Superior temporal gyrus (tissue), 1 donor: ENCODE measurements around the gene TRIM71.
A peak's percentile ranks its signal among the peaks of the same experiment; 100 is the strongest.
"Not testable (repeated sequence)": the region's sequence is repeated elsewhere in the genome, so short reads cannot be mapped to it uniquely, and the experiment has no call there.

ENCODE experiments used
- DNase-seq: peaks from one replicate; pipeline ENCODE4 v3.0.0-alpha.2; 2016; ENCODE audit errors: extremely low spot score

Gene TRIM71

DNA sequence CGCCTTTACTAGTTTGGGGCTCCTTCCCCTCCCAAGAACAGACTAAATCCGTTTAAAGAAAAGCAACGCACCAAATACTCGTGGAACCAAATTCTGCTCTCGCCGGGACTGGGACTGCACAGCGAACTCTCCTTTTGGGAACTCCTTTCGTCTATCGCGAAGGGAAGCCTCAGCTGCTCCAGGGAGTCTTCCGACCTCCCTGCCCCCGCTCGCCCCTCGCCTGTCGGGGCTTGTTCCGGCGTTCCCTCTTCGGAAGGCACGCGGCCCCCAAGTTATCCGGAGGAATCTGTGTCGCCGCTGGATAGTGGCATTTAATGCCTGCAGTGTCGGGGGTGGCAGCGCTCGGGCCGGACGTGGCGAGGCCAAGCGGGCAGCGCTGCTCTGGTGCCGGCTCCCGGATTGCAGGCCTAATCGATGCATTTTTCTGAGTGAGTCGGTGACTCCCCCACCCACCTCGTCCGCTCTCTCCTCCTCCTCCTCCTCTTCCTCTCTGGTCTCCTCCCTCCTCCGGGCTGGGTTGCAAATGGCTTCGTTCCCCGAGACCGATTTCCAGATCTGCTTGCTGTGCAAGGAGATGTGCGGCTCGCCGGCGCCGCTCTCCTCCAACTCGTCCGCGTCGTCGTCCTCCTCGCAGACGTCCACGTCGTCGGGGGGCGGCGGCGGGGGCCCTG lies at the start of gene TRIM71:
Gene TRIM71 (plus strand): TSS at position 440 of the 671 bp plus-strand sequence. CDS start 84 bp downstream, at position 524.
- no peak for DNase-seq

DNA sequence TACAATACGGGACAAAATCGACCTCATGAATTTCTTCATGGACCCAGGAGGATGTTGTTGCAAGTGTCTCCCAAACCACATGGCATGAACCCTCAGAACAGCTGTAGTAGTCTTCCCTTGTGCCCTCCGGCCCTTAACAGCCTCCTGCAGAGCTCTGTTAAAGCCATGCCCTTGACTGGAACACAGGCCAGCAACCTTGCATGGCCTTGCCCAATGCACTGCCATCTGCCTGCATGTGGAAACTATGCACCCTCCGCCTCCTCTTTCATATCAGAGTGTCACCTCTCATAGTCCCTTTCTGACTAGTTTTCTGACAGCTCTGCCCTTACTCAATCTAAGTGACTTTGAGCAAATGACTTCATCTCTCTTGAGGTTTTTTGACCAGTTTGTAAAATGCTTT lies 39.4 kb upstream of the TRIM71 start:
- DNase-seq, result no peak

DNA sequence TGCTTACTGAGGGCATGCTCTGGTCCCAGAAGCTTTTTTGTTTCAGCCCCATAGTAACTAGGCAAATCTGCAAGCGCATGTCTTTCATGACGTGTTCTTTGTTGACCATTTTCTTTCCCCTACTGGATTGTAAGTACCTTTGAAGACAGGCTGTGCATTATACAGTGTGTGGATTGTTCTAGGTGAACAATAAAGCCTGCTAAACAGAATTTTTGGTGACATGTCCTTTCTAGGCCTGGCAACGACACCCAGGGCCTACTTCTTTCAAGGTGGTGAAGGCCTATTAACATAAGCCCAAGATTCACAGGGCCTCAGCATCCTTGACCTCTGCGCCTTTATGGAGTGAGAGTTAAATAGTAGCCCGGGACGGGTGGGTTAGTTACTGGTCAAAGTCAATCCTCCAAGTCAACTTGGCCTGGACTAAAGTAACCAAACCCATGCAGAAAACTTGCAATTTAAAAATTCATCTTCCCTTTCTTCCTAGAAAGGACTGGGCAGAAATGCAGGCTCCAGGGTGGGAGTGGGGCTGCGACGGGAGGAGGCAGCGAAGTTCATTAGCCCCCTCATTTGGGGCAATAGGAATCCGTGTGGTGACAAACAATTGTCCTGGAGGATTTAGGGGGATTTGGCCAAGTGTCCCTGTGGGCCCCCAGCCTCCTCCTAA lies 37.6 kb upstream of the TRIM71 start:
- no peak for DNase-seq

DNA sequence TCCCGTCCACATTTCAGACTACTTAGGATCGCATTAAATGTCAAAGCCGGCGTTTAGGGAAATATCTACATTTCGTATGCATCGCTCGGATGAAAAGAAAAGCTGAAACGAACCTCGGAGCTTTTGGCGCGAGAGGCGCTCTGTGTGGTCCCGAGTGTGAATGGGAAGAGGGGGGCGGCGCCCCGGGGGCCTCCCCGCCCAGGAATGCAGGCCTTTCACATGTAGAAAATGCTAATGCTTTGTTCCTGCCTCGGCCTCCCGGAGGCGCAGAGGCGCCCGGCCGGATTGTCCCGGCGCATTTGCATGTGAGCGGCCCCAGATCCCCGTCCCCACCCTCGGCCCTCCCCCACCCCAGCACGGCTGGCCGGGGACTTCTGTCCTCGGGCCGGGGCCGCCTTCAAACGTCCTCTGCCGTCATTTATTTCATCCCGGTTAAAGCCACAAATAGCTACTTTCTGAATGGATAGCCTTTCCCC lies 37.0 kb upstream of the TRIM71 start:
- no peak for DNase-seq

DNA sequence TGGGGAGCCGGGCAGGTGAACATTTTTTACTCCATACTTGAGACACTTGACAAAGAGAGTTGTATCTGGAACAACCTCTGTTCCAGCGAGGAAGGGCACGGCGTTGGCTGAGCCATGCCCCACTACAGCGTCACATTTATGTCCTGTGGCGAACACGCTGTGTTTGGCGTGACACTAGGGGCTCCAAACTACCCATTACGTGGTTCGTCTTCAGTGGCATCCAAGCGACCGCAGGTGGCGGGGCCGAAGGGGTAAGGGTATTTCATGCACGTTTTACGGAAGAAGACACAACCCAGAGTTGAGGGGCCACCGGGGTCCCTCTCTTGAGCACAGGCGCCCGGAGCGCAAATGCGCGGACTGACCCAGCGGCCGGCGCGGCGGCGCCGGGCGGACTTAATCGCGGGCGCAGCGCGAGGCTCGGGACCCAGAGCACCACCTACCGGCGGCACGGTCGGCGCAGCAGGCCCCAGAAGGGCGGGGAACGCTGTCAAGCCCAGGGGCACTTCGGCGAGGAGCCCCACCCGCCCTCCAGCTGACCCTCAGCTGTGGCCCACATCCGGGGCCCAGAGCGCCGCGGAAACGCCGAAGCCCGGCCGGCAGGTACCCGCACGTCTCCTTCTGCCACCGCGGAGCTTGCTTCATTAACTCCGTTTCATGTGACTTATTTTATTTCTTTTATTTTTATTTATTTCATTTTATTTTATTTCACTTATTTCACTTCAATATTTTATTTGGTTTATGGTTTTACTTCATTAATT lies 36.4 kb upstream of the TRIM71 start:
- DNase-seq, result peak; percentile 74

DNA sequence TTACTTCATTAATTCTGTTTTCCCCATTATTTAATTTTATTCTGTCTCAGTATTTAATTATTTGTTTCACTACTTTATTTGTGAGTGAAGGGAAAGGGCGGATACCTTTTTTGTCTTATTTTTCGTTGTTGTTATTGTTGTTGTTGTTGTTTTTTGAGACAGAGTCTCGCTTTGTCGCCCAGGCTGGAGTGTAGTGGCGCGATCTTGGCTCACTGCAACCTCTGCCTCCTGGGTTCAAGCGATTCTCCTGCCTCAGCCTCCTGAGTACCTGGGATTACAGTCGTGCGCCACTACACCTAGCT lies 35.9 kb upstream of the TRIM71 start:
- not testable (repeated sequence) for DNase-seq

DNA sequence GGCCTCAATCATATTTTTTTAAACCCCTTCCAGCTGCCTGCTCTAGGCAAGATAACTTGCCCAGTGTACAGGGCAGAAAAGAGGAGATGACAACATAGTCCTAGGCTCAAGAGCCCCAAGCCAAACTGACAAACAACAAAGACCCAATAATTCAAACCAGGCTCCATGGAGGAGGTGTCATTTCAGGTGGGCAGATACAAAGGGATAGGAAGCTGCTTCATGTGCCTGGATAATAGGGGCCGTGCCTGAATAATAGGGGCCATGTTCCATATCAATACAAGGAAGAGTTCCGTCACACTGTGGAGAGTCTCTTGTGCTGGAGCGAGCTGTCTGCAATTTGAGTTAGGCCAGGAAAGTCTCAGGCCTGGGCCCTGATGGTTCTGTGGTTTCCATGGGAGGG lies 35.4 kb upstream of the TRIM71 start:
- no peak for DNase-seq

DNA sequence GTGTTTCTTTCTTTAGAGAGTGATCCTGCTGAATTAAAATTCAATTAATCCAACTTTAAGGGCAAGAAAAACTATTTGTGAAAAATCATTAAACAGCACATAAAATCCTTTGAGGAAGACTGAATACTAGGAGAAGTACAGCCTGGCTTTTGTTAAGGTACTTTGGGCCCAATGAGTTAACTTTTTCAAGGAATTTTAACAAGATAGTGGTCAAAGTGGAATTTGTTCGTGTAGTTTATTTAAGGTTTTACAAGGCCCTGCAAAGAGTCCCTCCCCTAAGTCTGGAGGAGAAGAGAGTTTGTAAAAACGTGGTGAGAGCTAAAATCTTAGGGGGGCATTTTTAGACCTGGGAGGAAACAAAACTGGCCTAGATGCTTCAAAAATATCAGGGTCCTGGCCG lies 26.0 kb upstream of the TRIM71 start:
- no peak for DNase-seq

DNA sequence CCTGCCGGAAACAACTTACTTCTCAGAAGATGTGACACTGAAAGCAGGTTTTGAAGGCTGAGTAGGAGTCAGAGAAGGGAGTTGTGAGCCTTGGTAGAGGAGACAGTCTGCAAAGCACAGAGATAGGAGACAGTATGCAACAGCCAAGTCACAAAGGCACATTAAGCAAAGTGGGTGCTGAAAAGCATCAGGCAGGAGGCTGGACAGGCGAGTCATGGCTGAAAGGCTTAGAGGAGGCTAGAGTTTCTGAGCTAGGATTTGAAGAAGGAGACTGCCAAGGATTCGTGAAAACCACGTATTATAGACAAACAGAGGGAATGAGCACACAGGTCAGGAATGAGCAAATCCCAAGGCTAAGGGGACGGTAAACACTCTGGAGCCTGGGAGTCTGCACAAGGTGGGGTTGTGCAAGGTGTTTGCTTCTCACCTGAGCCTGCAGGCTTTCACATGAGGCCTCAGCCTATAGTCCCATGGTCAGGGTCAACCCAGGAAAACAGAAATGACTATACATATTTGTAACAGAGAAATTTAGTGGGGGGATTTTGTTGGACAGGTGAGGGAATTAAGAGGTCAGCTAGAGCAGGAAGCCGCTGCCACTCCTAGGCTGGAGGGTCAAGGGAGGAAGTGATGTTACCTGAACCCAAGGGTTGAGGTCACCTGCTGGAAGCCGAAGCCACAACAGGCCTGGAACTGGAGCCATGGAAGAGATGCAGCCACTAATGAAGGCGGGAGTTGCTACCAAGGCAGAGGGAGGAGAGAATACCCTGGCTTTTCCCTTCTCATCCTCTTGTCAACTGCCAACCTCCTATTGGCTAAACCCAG lies 23.1 kb upstream of the TRIM71 start:
- no peak for DNase-seq

DNA sequence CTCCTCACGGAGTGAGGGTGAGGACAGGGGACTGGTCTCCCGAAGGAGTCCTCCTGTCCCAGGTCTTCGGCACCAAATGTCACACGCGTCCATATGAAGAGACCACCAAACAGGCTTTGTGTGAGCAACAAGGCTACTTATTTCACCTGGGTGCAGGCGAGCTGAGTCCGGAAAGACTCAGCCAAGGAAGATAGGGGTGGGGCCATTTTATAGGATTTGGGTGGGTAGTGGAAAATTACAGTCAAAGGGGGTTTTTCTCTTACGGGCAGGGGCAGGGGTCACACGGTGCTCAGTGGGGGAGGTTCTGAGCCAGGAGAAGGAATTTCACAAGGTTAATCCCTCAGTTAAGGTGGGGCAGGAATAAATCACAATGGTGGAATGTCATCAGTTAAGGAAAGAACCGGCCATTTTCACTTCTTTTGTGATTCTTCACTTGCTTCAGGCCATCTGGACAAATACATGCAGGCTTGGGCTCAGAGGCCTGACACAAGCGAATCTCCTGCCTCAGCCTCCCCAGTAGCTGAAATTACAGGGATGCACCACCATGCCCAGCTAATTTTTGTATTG lies 21.3 kb upstream of the TRIM71 start:
- DNase-seq, result not testable (repeated sequence)

DNA sequence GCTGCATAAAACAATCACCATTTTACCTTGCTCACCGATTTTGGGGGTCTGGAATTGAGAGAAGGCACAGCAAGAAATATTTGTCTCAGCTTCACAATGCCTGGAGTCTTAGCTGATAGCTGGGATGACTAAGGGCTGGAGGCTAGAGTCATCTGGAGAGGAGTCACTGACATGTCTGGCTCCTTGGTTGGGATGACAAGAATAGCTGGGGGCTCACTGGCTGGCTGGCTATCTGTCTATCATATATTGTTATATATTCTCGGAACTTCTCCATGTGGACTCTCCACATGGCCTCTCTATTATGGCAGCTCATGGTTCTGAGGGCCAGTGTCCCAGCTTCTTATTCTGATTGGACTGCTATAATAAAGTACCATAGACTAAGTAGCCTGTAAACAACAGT lies 20.0 kb upstream of the TRIM71 start:
- no peak for DNase-seq

DNA sequence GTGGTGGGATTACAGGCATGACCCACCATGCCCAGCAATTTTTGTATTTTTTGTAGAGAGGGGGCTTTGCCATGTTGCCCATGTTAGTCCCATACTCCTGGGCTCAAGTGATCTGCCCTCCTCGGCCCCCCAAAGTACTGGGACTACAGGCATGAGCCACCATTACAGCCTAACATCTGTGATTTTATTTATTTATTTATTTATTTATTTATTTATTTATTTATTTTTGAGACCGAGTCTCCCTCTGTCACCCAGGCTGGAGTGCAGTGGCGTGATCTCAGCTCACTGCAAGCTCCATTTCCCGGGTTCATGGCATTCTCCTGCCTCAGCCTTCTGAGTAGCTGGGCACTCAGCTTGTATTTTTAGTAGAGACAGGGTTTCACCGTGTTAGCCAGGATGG lies 16.4 kb upstream of the TRIM71 start:
- DNase-seq, result not testable (repeated sequence)

DNA sequence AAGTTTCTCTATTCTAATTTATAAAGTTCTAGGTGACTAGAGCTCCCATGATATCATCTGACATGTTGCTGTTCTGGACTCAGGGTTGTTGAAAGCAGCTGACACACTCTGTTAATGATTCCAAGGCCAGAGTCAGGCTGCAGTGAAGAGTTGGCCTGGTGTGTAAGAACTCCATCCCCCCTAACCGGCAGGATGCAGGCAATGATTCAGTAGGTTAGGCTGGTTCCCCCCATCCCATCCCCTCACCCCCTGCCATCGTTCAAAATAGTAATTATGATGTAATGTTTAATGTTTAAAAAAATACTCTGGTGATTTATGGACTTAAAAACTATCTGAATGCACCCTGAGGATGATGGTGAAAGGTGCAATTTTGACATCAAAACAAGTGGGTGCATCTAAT lies 4.6 kb upstream of the TRIM71 start:
- DNase-seq, result no peak

DNA sequence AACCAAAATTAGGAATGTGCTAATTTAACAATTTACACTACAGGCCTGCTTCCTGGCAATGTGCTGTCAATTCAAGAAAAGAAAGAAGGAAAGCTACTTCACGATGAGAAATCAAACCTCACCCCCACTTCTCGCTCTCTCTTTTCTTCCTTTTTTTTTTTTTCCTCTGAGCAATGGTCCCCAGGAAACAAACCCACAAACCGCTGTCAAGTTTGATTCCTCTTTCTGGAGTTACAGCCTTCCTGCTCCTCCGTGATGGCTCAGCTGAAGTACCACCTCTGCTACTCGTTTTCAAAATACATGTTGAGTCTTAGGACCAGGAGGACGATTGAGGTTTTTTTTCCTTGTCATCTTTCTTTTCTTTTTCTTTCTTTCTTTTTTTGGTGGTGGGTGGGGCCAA lies 3.4 kb upstream of the TRIM71 start:
- DNase-seq, result no peak

DNA sequence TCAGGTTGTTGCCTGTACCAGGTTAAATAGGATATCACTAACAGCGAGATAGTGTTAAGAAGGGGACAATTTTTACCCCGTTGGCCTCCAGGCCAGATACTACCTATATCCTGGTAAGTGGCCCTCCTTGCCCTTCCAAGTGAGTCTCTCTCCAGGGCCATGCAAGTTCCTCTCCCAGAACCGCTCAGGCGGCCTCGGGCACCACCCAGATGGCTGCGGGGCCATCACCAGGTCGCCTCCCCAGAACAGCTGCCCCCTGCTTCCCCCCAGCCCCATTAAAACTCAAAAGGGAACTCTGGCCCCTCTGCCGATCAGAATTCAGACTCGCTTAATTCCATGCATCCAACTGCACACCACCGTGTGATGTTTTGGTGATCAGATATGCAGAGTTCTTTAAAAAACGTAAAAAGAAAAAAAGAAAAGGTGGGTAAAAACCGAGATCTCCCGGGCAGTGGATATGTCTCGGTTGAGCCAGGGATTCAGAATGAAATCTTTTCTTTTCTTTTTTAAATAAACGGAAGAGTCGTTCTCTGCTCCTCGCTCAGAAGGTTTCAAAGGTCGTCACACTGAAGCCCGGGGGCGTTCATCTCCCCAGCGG lies 1.9 kb upstream of the TRIM71 start:
- no peak for DNase-seq

DNA sequence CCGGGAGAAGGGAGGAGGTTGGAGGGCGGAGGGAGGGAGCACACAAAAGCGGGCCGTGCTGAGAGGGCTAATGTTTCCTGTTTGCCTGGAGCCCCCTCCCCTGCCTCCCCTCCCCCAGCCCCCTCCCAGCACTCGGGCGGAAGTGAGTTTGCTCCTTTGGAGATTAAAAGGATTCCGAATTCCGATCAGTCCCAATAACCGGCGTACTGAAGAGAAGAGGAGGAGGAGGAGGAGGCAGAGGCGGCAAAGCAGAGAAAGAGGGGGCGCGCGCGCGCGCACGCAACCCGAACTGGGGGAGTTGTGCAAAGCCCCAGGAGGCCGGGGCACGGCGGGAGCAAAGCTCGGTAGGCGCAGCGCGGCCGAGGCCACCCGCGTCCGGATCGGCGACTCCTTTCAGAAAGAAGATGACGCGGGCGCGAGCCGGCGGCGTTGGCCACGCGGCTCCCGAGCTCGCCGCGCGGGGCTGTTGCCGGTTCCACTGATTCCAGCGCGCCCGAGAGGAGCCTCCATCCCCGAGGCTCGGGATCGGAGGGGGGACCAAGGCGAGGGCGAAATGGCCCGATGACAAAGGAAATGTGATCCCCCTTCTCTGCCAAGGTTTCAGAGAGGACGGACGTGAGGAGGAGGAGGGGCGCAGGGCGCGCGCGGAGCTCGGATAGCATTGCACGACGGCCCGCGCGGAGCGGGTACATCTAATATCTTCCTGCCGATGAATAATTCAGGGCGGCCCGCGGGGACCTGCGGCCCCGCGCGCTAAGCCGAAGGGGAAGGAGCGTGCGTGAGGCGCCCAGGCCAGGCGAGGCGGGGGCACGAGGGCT lies 1.1 kb upstream of the TRIM71 start:
- no peak for DNase-seq

DNA sequence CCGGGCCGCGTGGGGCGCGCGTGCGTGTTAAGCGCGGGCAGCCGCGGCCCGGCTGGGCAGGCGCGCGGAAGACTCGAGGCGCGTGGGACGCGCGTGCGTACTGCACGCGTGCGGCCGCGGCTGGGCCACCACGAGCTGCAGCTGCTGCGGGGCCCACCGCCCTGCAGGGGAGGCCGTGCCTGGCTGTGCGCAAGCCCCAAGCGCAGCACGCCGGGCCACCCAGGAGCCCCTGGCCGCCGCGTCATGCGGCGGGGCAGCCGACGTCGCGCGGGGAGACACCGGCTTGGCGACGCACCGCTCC lies 590 bp upstream of the TRIM71 start:
- DNase-seq, result no peak

DNA sequence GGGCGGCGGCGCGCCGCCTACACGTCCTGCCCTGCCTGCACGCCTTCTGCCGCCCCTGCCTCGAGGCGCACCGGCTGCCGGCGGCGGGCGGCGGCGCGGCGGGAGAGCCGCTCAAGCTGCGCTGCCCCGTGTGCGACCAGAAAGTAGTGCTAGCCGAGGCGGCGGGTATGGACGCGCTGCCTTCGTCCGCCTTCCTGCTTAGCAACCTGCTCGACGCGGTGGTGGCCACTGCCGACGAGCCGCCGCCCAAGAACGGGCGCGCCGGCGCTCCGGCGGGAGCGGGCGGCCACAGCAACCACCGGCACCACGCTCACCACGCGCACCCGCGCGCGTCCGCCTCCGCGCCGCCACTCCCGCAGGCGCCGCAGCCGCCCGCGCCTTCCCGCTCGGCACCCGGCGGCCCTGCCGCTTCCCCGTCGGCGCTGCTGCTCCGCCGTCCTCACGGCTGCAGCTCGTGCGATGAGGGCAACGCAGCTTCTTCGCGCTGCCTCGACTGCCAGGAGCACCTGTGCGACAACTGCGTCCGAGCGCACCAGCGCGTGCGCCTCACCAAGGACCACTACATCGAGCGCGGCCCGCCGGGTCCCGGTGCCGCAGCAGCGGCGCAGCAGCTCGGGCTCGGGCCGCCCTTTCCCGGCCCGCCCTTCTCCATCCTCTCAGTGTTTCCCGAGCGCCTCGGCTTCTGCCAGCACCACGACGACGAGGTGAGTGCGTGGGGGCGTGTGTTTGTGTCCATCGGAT lies 602 bp downstream of the TRIM71 start:
- no peak for DNase-seq

DNA sequence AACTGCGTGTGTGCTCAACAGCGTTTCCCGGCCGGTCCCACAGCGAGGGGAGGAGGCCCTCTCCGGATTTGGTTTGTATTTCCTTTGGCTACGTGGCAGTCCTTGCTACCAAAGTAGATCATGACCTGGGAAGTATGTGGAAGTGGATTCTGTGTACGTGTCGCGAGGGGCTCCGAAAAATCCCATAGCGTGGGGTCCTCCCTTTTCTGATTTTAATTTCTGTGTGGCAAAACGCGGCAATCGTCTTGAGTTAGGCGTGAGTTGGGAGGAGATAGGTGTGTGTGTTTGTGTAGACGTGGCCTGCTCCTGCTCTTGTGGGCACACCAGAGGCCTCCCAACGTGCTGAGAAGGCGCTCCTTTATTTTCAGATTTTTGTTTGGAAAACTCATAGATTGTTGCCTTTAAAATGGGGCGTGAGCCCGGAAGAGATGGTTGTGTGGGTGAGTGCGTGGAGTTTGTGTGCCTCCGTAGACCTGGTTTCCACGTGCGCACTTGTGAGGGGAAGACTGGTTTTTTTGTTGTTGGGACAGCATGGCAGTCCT lies 1.2 kb downstream of the TRIM71 start:
- no peak for DNase-seq
